Kidney (tissue), 14 donors: ENCODE results near the gene UEVLD. TPM values are rescaled to one million over a fixed set of nuclear protein-coding genes. Genes with fewer than 3 reads are reported as not detected.

Experiments used
- DNase-seq, 5 donors: peaks; one replicate each; pipeline ENCODE4 v3.0.0-alpha.2; 2013 to 2020
- FAIRE-seq: peaks from 2 replicates; lab custom pipeline; 2012; peaks lifted over from hg19 to GRCh38; lab: Jason Lieb, UNC
- H3K27ac ChIP-seq, 2 donors: one replicate each; pipeline ENCODE4 v1.7.0; 2013; ENCODE audit warnings: low read depth in 2 of 2, low read length in 2 of 2, inconsistent platforms in 1 of 2
- H3K27me3 ChIP-seq: one replicate; pipeline ENCODE4 v1.7.1; 2013; ENCODE audit warnings: low read length, inconsistent platforms; ENCODE audit not compliant: control insufficient read depth, insufficient read depth
- H3K36me3 ChIP-seq, 3 donors: one replicate each; pipeline versions ENCODE4 v1.7.0 to v1.7.1; 2013; ENCODE audit warnings: low read length in 3 of 3, control low read depth in 1 of 3, inconsistent platforms in 1 of 3; ENCODE audit not compliant: insufficient read depth in 3 of 3, control insufficient read depth in 2 of 3
- H3K4me1 ChIP-seq, 3 donors: one replicate each; pipeline versions ENCODE4 v1.7.0 to v1.7.1; 2013; ENCODE audit warnings: low read length in 3 of 3, inconsistent platforms in 1 of 3, low read depth in 1 of 3; ENCODE audit not compliant: control insufficient read depth in 2 of 3, insufficient read depth in 2 of 3
- H3K4me3 ChIP-seq, 3 donors: one replicate each; pipeline versions ENCODE4 v1.7.0 to v1.8.1; 2013; ENCODE audit warnings: low read length in 3 of 3, control low read depth in 1 of 3, inconsistent platforms in 1 of 3
- H3K9ac ChIP-seq, 3 donors: one replicate each; pipeline versions ENCODE4 v1.7.0 to v1.7.1; 2013; ENCODE audit warnings: low read length in 3 of 3, control low read depth in 1 of 3, inconsistent platforms in 1 of 3
- H3K9me3 ChIP-seq, 3 donors: one replicate each; pipeline versions ENCODE4 v1.7.0 to v1.7.1; 2013; ENCODE audit warnings: low read length in 3 of 3, control low read depth in 1 of 3, inconsistent platforms in 1 of 3; ENCODE audit not compliant: control insufficient read depth in 2 of 3, insufficient read depth in 1 of 3
- intact Hi-C: fragments of 100-400 bp; cut with DNase I; formaldehyde crosslinking; loops from one replicate; pipeline ENCODE4 v1.11.1; 2022
- polyA plus RNA-seq: library from polyadenylated mRNA; stranded (reverse); fragments of 350-450 nt; fragmentation: Illumina TruSeq; extraction: RNeasy Lipid Tissue Mini Kit (QIAGEN cat#74804); gene quantifications from one replicate; pipeline ENCODE4 v1.2.3, GENCODE V29; 2014; ENCODE audit warnings: low read depth, low replicate concordance; ENCODE audit not compliant: insufficient read depth
- total RNA-seq: library from RNA; stranded (reverse); fragmentation: NEBNext Ultra II Directional; extraction: Animal tissue kit (Norgen Biotek cat#: 25700); gene quantifications from one replicate; pipeline ENCODE4 v1.2.1, GENCODE V29; 2021
- TF ChIP-seq, protein P1 (sequence below): IDR thresholded peaks from 3 replicates; pipeline ENCODE4 v1.5.1; 2012; ENCODE audit warnings: mild to moderate bottlenecking, moderate library complexity, borderline replicate concordance; ENCODE audit not compliant: insufficient read depth; ENCODE audit errors: extremely low read depth
- donor health status: control.
- donor health status: control.
- donor health status: control.
- donor health status: control.
- donor health status: control.
- donor health status: DM: yes; HTN: yes; CAD: no.
- donor health status: Normal renal cell carcinoma (clear cell type).

Gene UEVLD
- total and polyA plus RNA-seq, 2 donors from 2014 or later, result 8.0 to 23.1 TPM

DNA sequence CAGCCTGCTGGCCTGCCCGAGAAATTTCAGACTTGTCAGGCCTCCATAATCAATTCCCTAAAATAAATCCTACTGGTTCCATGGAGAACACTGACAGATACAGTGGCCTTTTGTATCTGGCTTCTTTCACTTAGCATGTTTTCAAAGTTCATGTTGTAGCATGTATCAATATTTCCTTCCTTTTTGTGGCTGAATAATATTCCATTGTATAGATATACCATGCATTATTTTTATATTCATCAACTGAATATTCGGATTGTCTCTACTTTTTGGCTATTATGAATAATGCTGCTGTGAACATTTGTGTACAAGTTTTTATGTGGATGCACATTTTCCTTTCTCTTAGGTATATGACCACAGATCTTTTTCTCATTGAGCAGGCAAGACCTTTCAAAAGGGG, 35.2 kb upstream of the UEVLD start:
- Histone ChIP-seq H3K9ac (no peak overlapping the region), H3K4me1 (peaks cover 0 to 2% (median 0%) of the 10 kb centered on the region in 3 donors), H3K27me3 (no peaks in the 10 kb centered on the region), H3K36me3 (no peaks in the 10 kb centered on the region), H3K4me3 (no peak overlapping the region), H3K9me3 (peaks cover 0 to 3% (median 0%) of the 10 kb centered on the region in 3 donors), H3K27ac (no peak overlapping the region)
- no peak for DNase-seq
- intact Hi-C loops, result no loop called here
- no peak for FAIRE-seq
- TF ChIP-seq, protein P1, sequence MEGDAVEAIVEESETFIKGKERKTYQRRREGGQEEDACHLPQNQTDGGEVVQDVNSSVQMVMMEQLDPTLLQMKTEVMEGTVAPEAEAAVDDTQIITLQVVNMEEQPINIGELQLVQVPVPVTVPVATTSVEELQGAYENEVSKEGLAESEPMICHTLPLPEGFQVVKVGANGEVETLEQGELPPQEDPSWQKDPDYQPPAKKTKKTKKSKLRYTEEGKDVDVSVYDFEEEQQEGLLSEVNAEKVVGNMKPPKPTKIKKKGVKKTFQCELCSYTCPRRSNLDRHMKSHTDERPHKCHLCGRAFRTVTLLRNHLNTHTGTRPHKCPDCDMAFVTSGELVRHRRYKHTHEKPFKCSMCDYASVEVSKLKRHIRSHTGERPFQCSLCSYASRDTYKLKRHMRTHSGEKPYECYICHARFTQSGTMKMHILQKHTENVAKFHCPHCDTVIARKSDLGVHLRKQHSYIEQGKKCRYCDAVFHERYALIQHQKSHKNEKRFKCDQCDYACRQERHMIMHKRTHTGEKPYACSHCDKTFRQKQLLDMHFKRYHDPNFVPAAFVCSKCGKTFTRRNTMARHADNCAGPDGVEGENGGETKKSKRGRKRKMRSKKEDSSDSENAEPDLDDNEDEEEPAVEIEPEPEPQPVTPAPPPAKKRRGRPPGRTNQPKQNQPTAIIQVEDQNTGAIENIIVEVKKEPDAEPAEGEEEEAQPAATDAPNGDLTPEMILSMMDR, result no peak

DNA sequence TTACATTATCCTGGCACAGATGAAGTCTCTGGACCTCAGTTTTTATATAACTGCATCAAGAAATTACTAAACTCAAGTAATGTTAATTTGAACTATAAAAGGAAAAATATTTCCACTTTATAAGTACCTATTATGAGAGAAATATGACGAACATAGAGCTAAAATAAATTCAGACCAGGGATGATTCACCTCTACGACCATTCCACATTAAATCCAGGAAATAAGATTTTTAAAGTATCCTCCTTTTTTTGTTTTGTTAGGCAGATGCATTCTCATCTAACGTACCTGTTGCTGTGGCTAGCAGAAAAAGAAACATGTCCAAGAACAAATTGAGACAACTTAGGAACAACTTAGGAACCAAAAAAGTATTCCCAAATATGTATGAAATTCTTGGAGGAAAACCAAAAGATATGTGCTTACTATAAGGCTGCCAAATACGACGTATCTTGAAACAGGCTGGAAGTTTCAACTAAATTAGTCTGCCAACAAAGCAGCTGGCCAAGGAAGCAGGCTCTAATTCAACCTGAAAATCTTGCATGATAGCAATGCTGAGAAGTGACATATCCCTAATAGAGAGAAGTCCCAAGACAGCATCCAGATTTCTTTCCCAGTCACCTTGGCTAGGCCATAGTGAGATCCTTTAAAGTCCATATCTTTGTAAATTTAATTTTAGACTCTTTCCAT, 29.9 kb upstream of the UEVLD start:
- H3K36me3 ChIP-seq, result peaks cover 2 to 24% (median 12%) of the 10 kb centered on the region in 3 donors
- H3K4me1 ChIP-seq, result no peaks in the 10 kb centered on the region
- FAIRE-seq (no peak), DNase-seq (peak in 2 of 5 donors; percentile 15 to 31)
- peaks cover 0 to under 1% (median 0%) of the 10 kb centered on the region in 3 donors for H3K9me3 ChIP-seq
- no peak overlapping the region for H3K27ac ChIP-seq
- TF ChIP-seq, protein P1, result no peak
- H3K9ac ChIP-seq, result no peak overlapping the region
- intact Hi-C loops, result no loop called here
- H3K27me3 ChIP-seq, result no peaks in the 10 kb centered on the region
- no peak overlapping the region for H3K4me3 ChIP-seq

DNA sequence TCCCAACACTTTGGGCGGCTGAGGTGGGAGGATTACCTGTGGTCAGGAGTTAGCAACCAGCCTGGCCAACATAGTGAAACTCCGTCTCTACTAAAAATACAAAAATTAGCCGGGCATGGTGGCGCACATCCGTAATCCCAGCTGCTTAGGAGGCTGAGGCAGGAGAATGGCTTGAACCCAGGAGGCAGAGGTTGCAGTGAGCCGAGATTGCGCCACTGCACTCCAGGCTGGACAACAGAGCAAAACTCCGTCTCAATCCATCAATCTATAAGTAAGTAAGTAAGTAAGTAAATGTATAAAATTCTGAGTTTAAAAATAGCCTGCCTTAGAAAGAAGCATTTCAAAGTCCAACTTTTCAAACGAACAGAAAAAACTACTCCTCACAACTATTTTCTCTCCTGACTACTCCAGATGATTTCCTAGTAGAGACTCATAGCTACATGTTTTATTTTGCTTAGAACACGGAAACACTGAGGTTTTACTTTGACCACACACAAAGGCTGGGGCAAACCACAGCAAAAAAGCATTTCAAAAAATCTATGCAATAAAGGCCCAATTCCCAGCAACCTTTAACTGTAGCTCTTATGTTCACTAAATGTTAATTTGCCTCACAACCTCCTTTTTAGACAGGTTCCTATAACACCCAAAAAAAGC, 29.3 kb upstream of the UEVLD start:
- DNase-seq, result no peak
- Histone ChIP-seq H3K4me3 (no peak overlapping the region), H3K27ac (no peak overlapping the region), H3K36me3 (peaks cover 2 to 24% (median 12%) of the 10 kb centered on the region in 3 donors), H3K27me3 (no peaks in the 10 kb centered on the region), H3K9me3 (no peaks in the 10 kb centered on the region), H3K4me1 (no peaks in the 10 kb centered on the region), H3K9ac (no peak overlapping the region)
- TF ChIP-seq, protein P1, result no peak
- intact Hi-C loops, result no loop called here
- FAIRE-seq, result no peak
